HG03095 (cell line): ENCODE data around the gene ZFAND3.

Source experiments
- ATAC-seq: cut with Tn5 transposase; IDR thresholded peaks from one replicate; pipeline ENCODE4 v1.9.1; 2021; ENCODE audit warnings: moderate library complexity; ENCODE audit not compliant: unreplicated experiment

The ZFAND3 gene

GRCh38 chr6:37826188-37826587, 6.7 kb downstream of the ZFAND3 start:
- ATAC-seq = no peak

GRCh38 chr6:37826993-37827392, 7.5 kb downstream of the ZFAND3 start:
- no peak for ATAC-seq

GRCh38 chr6:37827603-37828265, 8.2 kb downstream of the ZFAND3 start:
- no peak for ATAC-seq

- ATAC-seq = no peak
Observed at GRCh38 chr6:37830225-37830624, 10.7 kb downstream of the ZFAND3 start.

- no peak for ATAC-seq
Observed at GRCh38 chr6:37831457-37831856, 11.9 kb downstream of the ZFAND3 start.

- ATAC-seq = no peak
Observed at GRCh38 chr6:37835923-37836322, 16.4 kb downstream of the ZFAND3 start.

GRCh38 chr6:37838219-37838921, 18.8 kb downstream of the ZFAND3 start:
- ATAC-seq = no peak

- ATAC-seq = no peak
Observed at GRCh38 chr6:37840143-37840939, 20.8 kb downstream of the ZFAND3 start.

GRCh38 chr6:37840940-37841300, 21.4 kb downstream of the ZFAND3 start:
- no peak for ATAC-seq

GRCh38 chr6:37845026-37845911, 25.7 kb downstream of the ZFAND3 start:
- ATAC-seq = no peak

GRCh38 chr6:37845930-37846329, 26.4 kb downstream of the ZFAND3 start:
- ATAC-seq = no peak

GRCh38 chr6:37847704-37848103, 28.2 kb downstream of the ZFAND3 start:
- ATAC-seq = no peak

GRCh38 chr6:37848371-37848770, 28.8 kb downstream of the ZFAND3 start:
- ATAC-seq = no peak

- no peak for ATAC-seq
Observed at GRCh38 chr6:37850260-37850659, 30.7 kb downstream of the ZFAND3 start.

GRCh38 chr6:37850728-37851285, 31.3 kb downstream of the ZFAND3 start:
- ATAC-seq = no peak

- ATAC-seq = no peak
Observed at GRCh38 chr6:37851997-37852524, 32.5 kb downstream of the ZFAND3 start.

GRCh38 chr6:37856285-37856684, 36.8 kb downstream of the ZFAND3 start:
- no peak for ATAC-seq

- ATAC-seq = no peak
Observed at GRCh38 chr6:37858363-37858762, 38.8 kb downstream of the ZFAND3 start.

GRCh38 chr6:37860226-37860839, 40.8 kb downstream of the ZFAND3 start:
- ATAC-seq = no peak

GRCh38 chr6:37861452-37861851, 41.9 kb downstream of the ZFAND3 start:
- ATAC-seq = no peak
